GM19397 (cell line): ENCODE results near the gene RASGEF1C.
"Not testable (repeated sequence)": the region's sequence is repeated elsewhere in the genome, so short reads cannot be mapped to it uniquely, and the experiment has no call there.

Experiments
- ATAC-seq: cut with Tn5 transposase; IDR thresholded peaks from one replicate; pipeline ENCODE4 v1.9.1; 2021; ENCODE audit warnings: mild to moderate bottlenecking, moderate library complexity; ENCODE audit not compliant: unreplicated experiment

RASGEF1C gene

GRCh38 chr5:180137401-180138213 lies 71.4 kb downstream of the RASGEF1C start:
- no peak for ATAC-seq

- no peak for ATAC-seq
Measured at GRCh38 chr5:180136630-180137381, 72.2 kb downstream of the RASGEF1C start.

- ATAC-seq: no peak
Measured at GRCh38 chr5:180135967-180136629, 72.9 kb downstream of the RASGEF1C start.

GRCh38 chr5:180135128-180135955 lies 73.7 kb downstream of the RASGEF1C start:
- no peak for ATAC-seq

- no peak for ATAC-seq
Measured at GRCh38 chr5:180133971-180134508, 75.0 kb downstream of the RASGEF1C start.

- ATAC-seq: no peak
Measured at GRCh38 chr5:180133551-180133950, 75.5 kb downstream of the RASGEF1C start.

GRCh38 chr5:180133060-180133459 lies 76.0 kb downstream of the RASGEF1C start:
- ATAC-seq: no peak

- ATAC-seq: no peak
Measured at GRCh38 chr5:180130876-180131740, 77.9 kb downstream of the RASGEF1C start.

GRCh38 chr5:180130291-180130869 lies 78.6 kb downstream of the RASGEF1C start:
- ATAC-seq: no peak

- ATAC-seq: no peak
Measured at GRCh38 chr5:180129291-180130190, 79.5 kb downstream of the RASGEF1C start.

GRCh38 chr5:180128671-180129261 lies 80.2 kb downstream of the RASGEF1C start:
- no peak for ATAC-seq

GRCh38 chr5:180127682-180128670 lies 81.0 kb downstream of the RASGEF1C start:
- no peak for ATAC-seq

- no peak for ATAC-seq
Measured at GRCh38 chr5:180126716-180127681, 82.0 kb downstream of the RASGEF1C start.

- ATAC-seq: not testable (repeated sequence)
Measured at GRCh38 chr5:180126156-180126555, 82.9 kb downstream of the RASGEF1C start.

- not testable (repeated sequence) for ATAC-seq
Measured at GRCh38 chr5:180124662-180125061, 84.3 kb downstream of the RASGEF1C start.
